A673 (cell line): ENCODE results near the gene ATOSB. TPM values are rescaled to one million over a fixed set of nuclear protein-coding genes. Genes with fewer than 3 reads are reported as not detected.
"Not testable (repeated sequence)": the region's sequence is repeated elsewhere in the genome, so short reads cannot be mapped to it uniquely, and the experiment has no call there.

Experiments used
- BruUV-seq: library from RNA; stranded (reverse); fragments of 400-500 nt; replicated peaks from 2 replicates; lab custom pipeline; 2021; lab: Mats Ljungman, UMichigan
- CTCF ChIA-PET: fragments of 300-600 bp; sonication (Branson Sonifier 250); formaldehyde crosslinking; loops from one replicate; lab custom pipeline; 2022; ENCODE audit warnings: antibody characterized with exemption; lab: Charles Lee
- POLR2A ChIA-PET: fragments of 300-600 bp; sonication (Branson Sonifier 250); formaldehyde crosslinking; loops from one replicate; lab custom pipeline; 2022; ENCODE audit warnings: antibody characterized with exemption; ENCODE audit not compliant: low non-redundant PET; lab: Charles Lee
- DNase-seq: peaks from one replicate; pipeline ENCODE4 v3.0.0-alpha.2; 2015; ENCODE audit warnings: low spot score
- H3K27ac ChIP-seq: fragments of 200-600 bp; sonication (generic); 2 replicates; pipeline ENCODE4 v1.5.1; 2016; ENCODE audit warnings: mixed run types, low read depth, mild to moderate bottlenecking, mixed read lengths, antibody characterized with exemption, low read length; ENCODE audit not compliant: poor library complexity, severe bottlenecking
- H3K27me3 ChIP-seq: fragments of 200-600 bp; sonication (generic); replicated peaks from 2 replicates; pipeline ENCODE4 v1.6.1; 2017; ENCODE audit warnings: mixed run types, low read depth, mild to moderate bottlenecking, mixed read lengths, antibody characterized with exemption, low read length; ENCODE audit not compliant: insufficient read depth, poor library complexity
- H3K36me3 ChIP-seq: fragments of 200-600 bp; sonication (generic); 2 replicates; pipeline ENCODE4 v1.6.1; 2016; ENCODE audit warnings: mixed run types, mild to moderate bottlenecking, mixed read lengths, antibody characterized with exemption, low read length; ENCODE audit not compliant: insufficient read depth, poor library complexity, severe bottlenecking
- H3K4me1 ChIP-seq: fragments of 200-600 bp; sonication (generic); 2 replicates; pipeline ENCODE4 v1.6.1; 2017; ENCODE audit warnings: mixed run types, mild to moderate bottlenecking, mixed read lengths, antibody characterized with exemption, low read length; ENCODE audit not compliant: insufficient read depth, poor library complexity, severe bottlenecking
- H3K4me3 ChIP-seq: fragments of 200-600 bp; sonication (generic); 2 replicates; pipeline ENCODE4 v1.5.1; 2016; ENCODE audit warnings: low read depth, mixed run types, mild to moderate bottlenecking, mixed read lengths, low read length; ENCODE audit not compliant: poor library complexity, severe bottlenecking
- H3K9me3 ChIP-seq: fragments of 200-600 bp; sonication (generic); 2 replicates; pipeline ENCODE4 v1.6.1; 2016; ENCODE audit warnings: mixed run types, low read depth, mild to moderate bottlenecking, mixed read lengths, antibody characterized with exemption, low read length; ENCODE audit not compliant: poor library complexity, severe bottlenecking
- CTCF ChIP-seq: fragments of 300-800, 200-600 bp; sonication (generic); conservative IDR thresholded peaks from 2 replicates; pipeline ENCODE4 v1.5.1; 2017; ENCODE audit warnings: low read depth, mild to moderate bottlenecking, antibody characterized with exemption, low read length, moderate library complexity, mixed read lengths
- EZH2 ChIP-seq: fragments of 200-600 bp; sonication (generic); IDR thresholded peaks from 2 replicates; pipeline ENCODE4 v1.6.1; 2017; ENCODE audit warnings: borderline replicate concordance, low read depth, mild to moderate bottlenecking, mixed read lengths, antibody characterized with exemption, low read length; ENCODE audit not compliant: poor library complexity, severe bottlenecking
- intact Hi-C: fragments of 100-400 bp; cut with micrococcal nuclease; formaldehyde crosslinking; loops from one replicate; pipeline ENCODE4 v1.10.0; 2022; ENCODE audit not compliant: unreplicated experiment
- total RNA-seq: library from RNA; stranded (reverse); gene quantifications from 2 replicates; pipeline ENCODE4 v1.2.3, GENCODE V29; 2021

ATOSB gene
- total RNA-seq, 1 experiment from 2014 or later: 7.4 TPM

GRCh38 chr9:35158501-35159280 is 43.0 kb upstream of the ATOSB start:
- POLR2A ChIA-PET: no interaction called here
- no peak overlapping the region for H3K27ac ChIP-seq
- H3K9me3 ChIP-seq: no peaks in the 10 kb centered on the region
- DNase-seq: no peak
- H3K4me3 ChIP-seq: no peak overlapping the region
- no peaks in the 10 kb centered on the region for H3K27me3 ChIP-seq
- TF ChIP-seq EZH2 (no peak), CTCF (no peak)
- H3K4me1 ChIP-seq: no peaks in the 10 kb centered on the region
- H3K36me3 ChIP-seq: no peaks in the 10 kb centered on the region
- intact Hi-C loops: no loop called here
- CTCF ChIA-PET: no interaction called here
- no TSS peak for BruUV-seq

- POLR2A ChIA-PET, BruUV-seq, CTCF ChIA-PET: not testable (repeated sequence)
Measured at GRCh38 chr9:35157836-35158235, 42.2 kb upstream of the ATOSB start.

GRCh38 chr9:35156781-35157180 is 41.1 kb upstream of the ATOSB start:
- Histone ChIP-seq H3K36me3 (no peaks in the 10 kb centered on the region), H3K4me1 (no peaks in the 10 kb centered on the region), H3K27me3 (no peaks in the 10 kb centered on the region), H3K9me3 (no peaks in the 10 kb centered on the region), H3K4me3 (no peak overlapping the region), H3K27ac (no peak overlapping the region)
- BruUV-seq: no TSS peak
- TF ChIP-seq EZH2: no peak
- no peak for TF ChIP-seq CTCF
- intact Hi-C loops: no loop called here
- no peak for DNase-seq
- POLR2A ChIA-PET: no interaction called here
- CTCF ChIA-PET: no interaction called here

More at GRCh38 chr9:35157836-35158235, 42.2 kb upstream of the ATOSB start:
- H3K27me3 ChIP-seq, H3K4me1 ChIP-seq, H3K27ac ChIP-seq, H3K9me3 ChIP-seq, H3K4me3 ChIP-seq, DNase-seq, H3K36me3 ChIP-seq, intact Hi-C loops: not testable (repeated sequence)

- Histone ChIP-seq H3K36me3 (no peaks in the 10 kb centered on the region), H3K4me3 (no peak overlapping the region), H3K27me3 (no peaks in the 10 kb centered on the region), H3K4me1 (no peaks in the 10 kb centered on the region), H3K9me3 (peaks cover 22% of the 10 kb centered on the region), H3K27ac (no peak overlapping the region)
- ChIA-PET POLR2A (no interaction called here), CTCF (no interaction called here)
- no TSS peak for BruUV-seq
- intact Hi-C loops: no loop called here
- TF ChIP-seq CTCF (no peak), EZH2 (no peak)
- no peak for DNase-seq
Measured at GRCh38 chr9:35152926-35153325, 37.3 kb upstream of the ATOSB start.

- POLR2A ChIA-PET, intact Hi-C loops, CTCF ChIA-PET, H3K36me3 ChIP-seq, DNase-seq, H3K27me3 ChIP-seq, BruUV-seq, H3K27ac ChIP-seq, H3K4me3 ChIP-seq, H3K4me1 ChIP-seq: not testable (repeated sequence)
- H3K9me3 ChIP-seq: peaks cover 22% of the 10 kb centered on the region
Measured at GRCh38 chr9:35147941-35148563, 32.4 kb upstream of the ATOSB start.
